MCF 10A (cell line): ENCODE measurements around the gene PSMG1. TPM values are rescaled to one million over a fixed set of nuclear protein-coding genes. Genes with fewer than 3 reads are reported as not detected.

Experiments used
- BruUV-seq: library from RNA; stranded (reverse); fragments of 400-500 nt; replicated peaks from 2 replicates; lab custom pipeline; 2021; lab: Mats Ljungman, UMichigan
- CTCF ChIA-PET: fragments of 300-600 bp; sonication (Branson Sonifier 250); formaldehyde crosslinking; extraction: SDS; loops from one replicate; lab custom pipeline; 2021; ENCODE audit warnings: antibody characterized with exemption, inconsistent platforms; lab: Yijun Ruan, JAX
- POLR2A ChIA-PET: fragments of 300-600, 350-650 bp; sonication (Branson Sonifier 250); formaldehyde crosslinking; extraction: SDS; loops from one replicate; lab custom pipeline; 2020; ENCODE audit warnings: antibody characterized with exemption, inconsistent platforms; lab: Yijun Ruan, JAX
- DNase-seq: peaks from one replicate; pipeline ENCODE4 v3.0.0-alpha.2; 2018; ENCODE audit not compliant: unreplicated experiment
- H3K27ac Mint-ChIP-seq: one replicate; pipeline ENCODE4 v1.8.0; 2022; ENCODE audit warnings: mild to moderate bottlenecking, low read depth, mixed read lengths; ENCODE audit not compliant: unreplicated experiment
- H3K27me3 Mint-ChIP-seq: one replicate; pipeline ENCODE4 v1.8.0; 2022; ENCODE audit warnings: mixed read lengths; ENCODE audit not compliant: insufficient read depth, unreplicated experiment
- H3K36me3 Mint-ChIP-seq: one replicate; pipeline ENCODE4 v1.8.0; 2022; ENCODE audit warnings: mild to moderate bottlenecking, moderate library complexity, mixed read lengths; ENCODE audit not compliant: insufficient read depth, unreplicated experiment
- H3K4me1 Mint-ChIP-seq: one replicate; pipeline ENCODE4 v1.8.0; 2022; ENCODE audit warnings: mixed read lengths; ENCODE audit not compliant: insufficient read depth, unreplicated experiment
- H3K4me3 Mint-ChIP-seq: one replicate; pipeline ENCODE4 v1.8.0; 2022; ENCODE audit warnings: mild to moderate bottlenecking, moderate library complexity, mixed read lengths; ENCODE audit not compliant: unreplicated experiment
- H3K9me3 Mint-ChIP-seq: one replicate; pipeline ENCODE4 v1.8.0; 2022; ENCODE audit warnings: mixed read lengths; ENCODE audit not compliant: unreplicated experiment
- intact Hi-C: fragments of 100-400 bp; cut with micrococcal nuclease; formaldehyde crosslinking; loops from 2 replicates; pipeline ENCODE4 v1.14.1; 2022
- total RNA-seq: library from RNA; stranded (reverse); gene quantifications from 2 replicates; pipeline ENCODE4 v1.2.3, GENCODE V29; 2022
- TF ChIP-seq, protein P1 (sequence below): fragments of 200-600 bp; IDR thresholded peaks from one replicate; pipeline ENCODE4 v1.8.0; 2022; ENCODE audit warnings: antibody characterized with exemption, mild to moderate bottlenecking; ENCODE audit not compliant: unreplicated experiment

Gene PSMG1
- total RNA-seq, 1 experiment from 2014 or later = 116 TPM

- no peak for DNase-seq
- TF ChIP-seq, protein P1, sequence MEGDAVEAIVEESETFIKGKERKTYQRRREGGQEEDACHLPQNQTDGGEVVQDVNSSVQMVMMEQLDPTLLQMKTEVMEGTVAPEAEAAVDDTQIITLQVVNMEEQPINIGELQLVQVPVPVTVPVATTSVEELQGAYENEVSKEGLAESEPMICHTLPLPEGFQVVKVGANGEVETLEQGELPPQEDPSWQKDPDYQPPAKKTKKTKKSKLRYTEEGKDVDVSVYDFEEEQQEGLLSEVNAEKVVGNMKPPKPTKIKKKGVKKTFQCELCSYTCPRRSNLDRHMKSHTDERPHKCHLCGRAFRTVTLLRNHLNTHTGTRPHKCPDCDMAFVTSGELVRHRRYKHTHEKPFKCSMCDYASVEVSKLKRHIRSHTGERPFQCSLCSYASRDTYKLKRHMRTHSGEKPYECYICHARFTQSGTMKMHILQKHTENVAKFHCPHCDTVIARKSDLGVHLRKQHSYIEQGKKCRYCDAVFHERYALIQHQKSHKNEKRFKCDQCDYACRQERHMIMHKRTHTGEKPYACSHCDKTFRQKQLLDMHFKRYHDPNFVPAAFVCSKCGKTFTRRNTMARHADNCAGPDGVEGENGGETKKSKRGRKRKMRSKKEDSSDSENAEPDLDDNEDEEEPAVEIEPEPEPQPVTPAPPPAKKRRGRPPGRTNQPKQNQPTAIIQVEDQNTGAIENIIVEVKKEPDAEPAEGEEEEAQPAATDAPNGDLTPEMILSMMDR = no peak
- Mint-ChIP-seq H3K4me1 (no peaks in the 10 kb centered on the region), H3K27me3 (no peaks in the 10 kb centered on the region), H3K36me3 (peaks cover 32% of the 10 kb centered on the region), H3K9me3 (peaks cover 20% of the 10 kb centered on the region), H3K4me3 (no peak overlapping the region), H3K27ac (no peak overlapping the region)
- intact Hi-C loops = no loop called here
- ChIA-PET POLR2A (interaction anchor here (0.7 to 1.6 kb wide), 3 partner anchors 11 to 14 kb away, joined by 3 to 4 read pairs (median 3); partner anchors contain the start of gene PSMG1), CTCF (no interaction called here)
- BruUV-seq = no TSS peak
Measured at GRCh38 chr21:39169906-39170305, 13.3 kb downstream of the PSMG1 start.

GRCh38 chr21:39168800-39169199 is 14.5 kb downstream of the PSMG1 start:
- no TSS peak for BruUV-seq
- no peak overlapping the region for H3K27ac Mint-ChIP-seq
- no peak for DNase-seq
- TF ChIP-seq, protein P1 = no peak
- H3K4me3 Mint-ChIP-seq = no peak overlapping the region
- H3K4me1 Mint-ChIP-seq = no peaks in the 10 kb centered on the region
- intact Hi-C loops = no loop called here
- ChIA-PET CTCF (no interaction called here), POLR2A (interaction anchor here (1.0 to 1.6 kb wide), 2 partner anchors 13 to 15 kb away, joined by 4 to 7 read pairs; partner anchors contain the start of gene PSMG1)
- no peaks in the 10 kb centered on the region for H3K27me3 Mint-ChIP-seq
- H3K36me3 Mint-ChIP-seq = peaks cover 27% of the 10 kb centered on the region
- H3K9me3 Mint-ChIP-seq = peaks cover 20% of the 10 kb centered on the region

GRCh38 chr21:39164523-39164922 is 18.7 kb downstream of the PSMG1 start:
- H3K4me3 Mint-ChIP-seq = no peak overlapping the region
- no peaks in the 10 kb centered on the region for H3K4me1 Mint-ChIP-seq
- CTCF ChIA-PET = no interaction called here
- TF ChIP-seq, protein P1 = no peak
- no peaks in the 10 kb centered on the region for H3K27me3 Mint-ChIP-seq
- DNase-seq = no peak
- intact Hi-C loops = no loop called here
- POLR2A ChIA-PET = interaction anchor here (0.5 kb wide), 1 partner anchor 26 kb away, joined by 3 read pairs; no protein-coding TSS in a partner anchor
- no peak overlapping the region for H3K27ac Mint-ChIP-seq
- peaks cover 27% of the 10 kb centered on the region for H3K9me3 Mint-ChIP-seq
- no TSS peak for BruUV-seq
- H3K36me3 Mint-ChIP-seq = peaks cover 5% of the 10 kb centered on the region

DNA sequence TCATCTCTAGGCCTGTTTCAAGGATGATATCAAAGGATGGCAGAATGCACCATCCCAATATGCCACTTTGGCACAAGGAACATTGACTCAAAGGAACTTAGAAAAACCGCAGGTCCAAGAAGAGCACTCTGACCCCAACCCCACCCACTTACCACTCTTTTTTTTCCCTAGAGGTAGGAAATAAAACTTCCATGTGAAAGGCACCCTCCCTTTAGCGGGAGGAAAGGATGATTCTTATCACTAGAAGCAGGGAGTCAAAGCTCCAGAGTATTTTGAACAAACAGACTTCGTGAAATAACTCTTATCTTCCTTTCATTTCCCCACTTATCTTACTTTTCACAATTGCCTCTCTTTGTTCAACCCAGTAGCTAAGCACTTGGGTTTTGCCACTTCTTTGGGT is 22.2 kb downstream of the PSMG1 start:
- intact Hi-C loops = no loop called here
- TF ChIP-seq, protein P1 = no peak
- no peak overlapping the region for H3K27ac Mint-ChIP-seq
- DNase-seq = no peak
- POLR2A ChIA-PET = interaction anchor here (0.6 kb wide), 1 partner anchor 249 kb away, joined by 3 read pairs; no protein-coding TSS in a partner anchor
- H3K36me3 Mint-ChIP-seq = peaks cover 5% of the 10 kb centered on the region
- H3K4me1 Mint-ChIP-seq = peaks cover 6% of the 10 kb centered on the region
- H3K27me3 Mint-ChIP-seq = no peaks in the 10 kb centered on the region
- BruUV-seq = no TSS peak
- CTCF ChIA-PET = interaction anchor here (1.1 kb wide), 1 partner anchor 35 kb away, joined by 4 read pairs; no protein-coding TSS in a partner anchor
- H3K9me3 Mint-ChIP-seq = peaks cover 13% of the 10 kb centered on the region
- no peak overlapping the region for H3K4me3 Mint-ChIP-seq
